Heart left ventricle (tissue), 13 donors: ENCODE results near the gene PRKG2.
"Not testable (repeated sequence)": the region's sequence is repeated elsewhere in the genome, so short reads cannot be mapped to it uniquely, and the experiment has no call there.

Experiments used
- CTCF ChIP-seq, 12 donors: fragments of 200-600 bp; sonication (generic) in 4 of 12; IDR thresholded peaks; one replicate each; pipeline versions ENCODE4 v1.5.0 to v1.8.0; 2018 to 2022; ENCODE audit warnings: antibody characterized with exemption in 12 of 12, mild to moderate bottlenecking in 5 of 12
- POLR2A ChIP-seq, 2 donors: fragments of 450-650 bp; IDR thresholded peaks; one replicate each; pipeline ENCODE4 v1.6.1; 2017; ENCODE audit warnings: antibody characterized with exemption in 2 of 2, mild to moderate bottlenecking in 2 of 2, moderate library complexity in 2 of 2
- donor health status: ischemic (EF 13 %, LVEDD 7.1; RV severe dilation, severe dysfunction).
- donor health status: DM: no; HTN: yes; CAD: no.
- donor health status: DM: no; HTN: no; CAD: no.
- donor health status: ischemic (EF 25% LVEDD 6.9; RV normal size, moderate dysfunction).
- donor health status: ischemic (EF 25% LVEDD 5.7; RV mildly dilated, moderate dysfunction).
- donor health status: ischemic (EF 35%, LVEDD 5.7; RV mildly dilated, moderate dysfunction).
- donor health status: nonischemic (EF 11% LVEDD 7.7; RV severe dilation, severe dysfunction).
- donor health status: DM: yes; HTN: yes; CAD: no.
- donor health status: PGD.
- donor health status: ischemic (EF 29% LVEDD 5.4; RV normal size, mild dysfunction).
- donor health status: nonischemic (EF 23%, LVEDD 6.1; RV moderate dilation, normal function).

- not testable (repeated sequence) for TF ChIP-seq POLR2A, CTCF (IDR thresholded peaks at IDR 0.05)
Measured at GRCh38 chr4:81153714-81154323, 61.2 kb downstream of the PRKG2 start.
